Karpas-422 (cell line): ENCODE measurements around the gene ANO9. TPM values are rescaled to one million over a fixed set of nuclear protein-coding genes. Genes with fewer than 3 reads are reported as not detected.

ENCODE experiments used
- DNase-seq: peaks from one replicate; pipeline ENCODE4 v3.0.0-alpha.2; 2015
- H2AFZ ChIP-seq: fragments of 200-600 bp; sonication (generic); 2 replicates; pipeline ENCODE4 v1.6.1; 2014; ENCODE audit warnings: antibody characterized with exemption, low read length, mixed read lengths
- H3K27ac ChIP-seq: fragments of 200-600 bp; sonication (generic); 2 replicates; pipeline ENCODE4 v1.5.1; 2014; ENCODE audit warnings: mild to moderate bottlenecking, low read length, moderate library complexity
- H3K27me3 ChIP-seq: fragments of 200-600 bp; sonication (generic); 2 replicates; pipeline ENCODE4 v1.6.1; 2014; ENCODE audit warnings: low read length, mixed read lengths
- H3K36me3 ChIP-seq: fragments of 200-600 bp; sonication (generic); 2 replicates; pipeline ENCODE4 v1.6.1; 2014; ENCODE audit warnings: low read length, mixed read lengths; ENCODE audit not compliant: insufficient read depth
- H3K4me1 ChIP-seq: fragments of 200-600 bp; sonication (generic); 2 replicates; pipeline ENCODE4 v1.6.1; 2014; ENCODE audit warnings: mild to moderate bottlenecking, low read length, mixed read lengths
- H3K4me2 ChIP-seq: fragments of 200-600 bp; sonication (generic); 2 replicates; pipeline ENCODE4 v1.6.1; 2014; ENCODE audit warnings: low read length, low read depth, mild to moderate bottlenecking; ENCODE audit not compliant: poor library complexity, severe bottlenecking
- H3K4me3 ChIP-seq: fragments of 200-600 bp; sonication (generic); 2 replicates; pipeline ENCODE4 v1.5.1; 2014; ENCODE audit warnings: mild to moderate bottlenecking, antibody characterized with exemption, low read length, mixed read lengths
- H3K79me2 ChIP-seq: fragments of 200-600 bp; sonication (generic); 2 replicates; pipeline ENCODE4 v1.6.1; 2014; ENCODE audit warnings: mild to moderate bottlenecking, low read length, mixed read lengths
- H3K9ac ChIP-seq: fragments of 200-600 bp; sonication (generic); 2 replicates; pipeline ENCODE4 v1.6.0; 2014; ENCODE audit warnings: low read length
- H3K9me2 ChIP-seq: fragments of 200-600 bp; sonication (generic), shearing (Covaris generic); replicated peaks from 2 replicates; pipeline ENCODE4 v1.6.0; 2014; ENCODE audit warnings: mild to moderate bottlenecking, low read length, moderate library complexity; ENCODE audit not compliant: insufficient read depth
- H3K9me3 ChIP-seq: fragments of 300-700, 200-600 bp; sonication (generic); 2 replicates; pipeline ENCODE4 v1.6.1; 2014; ENCODE audit warnings: low read length, mixed read lengths
- H4K20me1 ChIP-seq: fragments of 200-600 bp; sonication (generic); 2 replicates; pipeline ENCODE4 v1.6.1; 2014; ENCODE audit warnings: mild to moderate bottlenecking, antibody characterized with exemption, low read length, low read depth; ENCODE audit not compliant: insufficient read depth
- total RNA-seq: library from RNA; depleted of rRNA; stranded (reverse); fragments of >200 nt; shearing (Covaris generic); gene quantifications from 2 replicates; pipeline ENCODE4 v1.2.3, GENCODE V29; 2014; ENCODE audit warnings: low replicate concordance

The ANO9 gene
- total RNA-seq, 1 experiment from 2014 or later = 1.4 TPM

DNA sequence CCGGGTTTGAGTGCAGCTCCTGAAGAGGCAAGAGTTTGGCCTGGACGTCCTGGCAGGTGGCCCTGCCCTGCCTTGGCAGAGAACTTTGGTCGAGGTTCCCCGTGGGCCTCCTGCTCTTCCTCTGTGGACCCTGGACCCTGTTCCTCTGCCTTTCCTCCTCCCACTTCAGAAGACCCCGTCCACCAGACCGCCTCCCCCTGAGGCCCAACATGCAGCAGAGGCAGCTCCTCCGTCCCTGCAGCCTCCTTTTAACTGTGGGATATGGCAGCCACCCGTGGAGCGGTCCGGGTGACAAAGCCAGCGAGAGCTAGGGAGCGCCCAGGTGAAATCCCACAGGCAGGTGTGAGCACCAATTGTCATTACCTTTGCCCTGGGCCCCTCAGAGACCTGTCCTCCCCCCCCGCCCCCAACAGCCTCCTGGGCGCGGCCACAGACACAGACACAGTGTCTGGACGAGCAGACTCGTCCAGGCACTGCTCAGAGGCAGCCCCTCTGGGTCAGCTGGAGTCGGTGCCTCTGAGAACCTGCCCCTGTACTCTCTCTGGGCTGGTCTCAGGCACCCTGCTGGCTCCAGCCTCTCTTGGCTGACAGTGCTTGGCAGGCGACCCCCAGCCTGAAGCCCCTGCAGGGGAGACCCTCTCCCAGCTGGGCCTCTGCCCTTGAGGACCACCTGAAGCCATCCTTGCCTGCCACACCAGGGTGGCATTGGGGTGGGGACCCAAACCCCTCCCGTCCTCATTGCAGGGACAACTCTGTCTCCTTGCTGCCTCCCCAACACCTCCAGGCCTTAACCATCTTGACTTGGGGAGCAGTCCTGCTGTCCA is 4.2 kb upstream of the ANO9 start:
- H3K4me3 ChIP-seq = no peak overlapping the region
- H2AFZ ChIP-seq = no peak overlapping the region
- no peak overlapping the region for H3K9ac ChIP-seq
- H3K9me3 ChIP-seq = no peaks in the 10 kb centered on the region
- DNase-seq = no peak
- peaks cover 19% of the 10 kb centered on the region for H3K4me1 ChIP-seq
- no peaks in the 10 kb centered on the region for H3K27me3 ChIP-seq
- no peaks in the 10 kb centered on the region for H3K36me3 ChIP-seq
- no peaks in the 10 kb centered on the region for H3K9me2 ChIP-seq
- no peaks in the 10 kb centered on the region for H4K20me1 ChIP-seq
- peaks cover 6% of the 10 kb centered on the region for H3K79me2 ChIP-seq
- H3K4me2 ChIP-seq = no peak overlapping the region
- no peak overlapping the region for H3K27ac ChIP-seq

DNA sequence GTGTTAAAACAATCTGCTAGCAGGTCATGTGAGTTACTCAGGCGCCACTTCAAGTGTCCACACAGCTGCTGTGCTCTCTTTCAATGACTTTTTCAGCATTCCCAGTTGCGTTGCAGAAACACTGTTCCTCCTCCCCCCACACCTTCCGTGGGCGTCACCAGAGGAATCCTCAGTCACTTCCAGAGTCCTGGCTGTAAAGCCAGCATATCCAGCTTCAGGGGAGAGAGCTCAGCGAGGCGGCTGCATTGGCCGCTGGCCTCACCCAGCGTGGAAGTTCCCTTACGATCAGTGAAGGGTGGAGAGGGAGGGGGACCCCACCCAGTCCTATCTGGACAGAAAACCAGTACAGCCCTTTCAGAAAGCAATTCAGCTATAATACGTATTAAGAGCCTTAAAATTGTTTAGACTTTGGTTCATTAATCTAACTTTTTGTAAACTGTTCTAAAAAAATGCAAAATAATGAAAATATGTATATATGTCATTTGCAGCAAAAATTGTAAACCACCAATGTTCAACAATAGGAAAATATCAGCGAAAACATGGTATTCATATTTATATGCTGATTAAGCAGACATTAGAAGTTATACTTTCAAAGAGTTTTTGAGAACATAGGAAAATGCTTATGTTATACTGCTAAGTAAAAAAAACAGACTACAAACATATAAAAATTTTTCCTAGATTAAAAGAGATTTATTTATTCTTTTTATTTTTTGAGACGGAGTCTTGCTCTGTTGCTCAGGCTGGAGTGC is 2.8 kb upstream of the ANO9 start:
- no peak overlapping the region for H3K27ac ChIP-seq
- H4K20me1 ChIP-seq = no peaks in the 10 kb centered on the region
- no peaks in the 10 kb centered on the region for H3K9me3 ChIP-seq
- H3K9ac ChIP-seq = no peak overlapping the region
- DNase-seq = no peak
- H3K4me3 ChIP-seq = no peak overlapping the region
- no peaks in the 10 kb centered on the region for H3K27me3 ChIP-seq
- no peaks in the 10 kb centered on the region for H3K9me2 ChIP-seq
- no peaks in the 10 kb centered on the region for H3K36me3 ChIP-seq
- H2AFZ ChIP-seq = no peak overlapping the region
- no peak overlapping the region for H3K4me2 ChIP-seq
- peaks cover 16% of the 10 kb centered on the region for H3K4me1 ChIP-seq
- no peaks in the 10 kb centered on the region for H3K79me2 ChIP-seq

DNA sequence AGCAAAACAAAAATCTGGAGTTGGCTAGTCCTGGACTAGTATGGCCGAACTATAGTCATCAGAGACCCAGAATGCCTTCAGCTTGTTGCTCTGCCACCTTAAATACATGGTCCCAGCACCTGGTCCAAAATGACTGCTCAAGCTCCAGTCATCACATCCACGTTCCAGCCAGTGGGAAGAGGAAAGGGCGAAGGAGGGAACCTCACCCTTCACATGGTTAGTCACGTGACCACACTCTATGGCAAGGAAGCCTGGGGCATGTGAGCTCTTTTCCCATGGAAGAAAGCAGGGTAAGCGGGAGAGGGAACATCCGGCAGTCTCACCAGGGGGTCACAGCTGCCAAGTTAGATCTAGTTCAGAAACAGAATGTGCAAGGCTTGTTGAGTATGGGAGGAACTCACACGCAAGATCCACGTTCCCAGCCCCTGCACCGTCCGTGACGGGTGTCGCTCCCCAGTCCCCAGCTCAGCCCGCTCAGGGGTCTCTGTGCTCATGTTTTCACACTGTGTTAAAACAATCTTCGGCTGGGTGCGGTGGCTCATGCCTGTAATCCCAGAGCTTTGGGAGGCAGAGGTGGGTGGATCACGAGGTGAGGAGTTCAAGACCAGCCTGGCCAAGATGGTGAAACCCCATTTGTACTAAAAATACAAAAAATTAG is 1.9 kb upstream of the ANO9 start:
- Histone ChIP-seq H3K4me3 (no peak overlapping the region), H3K4me1 (peaks cover 7% of the 10 kb centered on the region), H3K4me2 (no peak overlapping the region), H3K9ac (no peak overlapping the region), H3K79me2 (no peaks in the 10 kb centered on the region), H3K9me2 (no peaks in the 10 kb centered on the region), H4K20me1 (no peaks in the 10 kb centered on the region), H3K9me3 (no peaks in the 10 kb centered on the region), H3K27ac (no peak overlapping the region), H3K27me3 (no peaks in the 10 kb centered on the region), H2AFZ (no peak overlapping the region), H3K36me3 (no peaks in the 10 kb centered on the region)
- DNase-seq = no peak

DNA sequence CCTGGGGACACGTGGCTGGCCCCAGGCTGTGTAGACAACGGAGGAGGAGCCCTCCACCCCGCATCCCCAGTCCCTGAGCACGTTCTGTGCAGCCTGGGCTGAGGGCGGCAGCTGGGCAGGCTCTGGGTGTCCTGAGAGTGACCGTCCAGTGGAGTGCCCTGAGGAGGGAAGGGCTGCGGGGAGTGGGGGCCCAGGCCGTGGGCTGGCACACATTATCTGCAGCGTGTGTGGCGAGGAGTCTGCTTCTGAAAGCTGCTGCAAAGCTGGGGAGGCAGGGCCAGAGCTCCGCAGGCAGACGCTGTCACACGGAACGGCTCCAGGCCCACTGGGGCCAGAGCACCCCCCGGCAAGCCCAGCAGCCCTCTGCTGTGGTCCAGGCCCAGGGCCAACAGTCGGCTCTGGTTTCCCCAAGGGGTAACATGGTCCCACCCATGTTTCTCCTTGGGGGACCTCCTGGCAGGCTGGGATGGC is 835 bp upstream of the ANO9 start:
- H3K79me2 ChIP-seq = no peaks in the 10 kb centered on the region
- peaks cover under 1% of the 10 kb centered on the region for H3K4me1 ChIP-seq
- no peak for DNase-seq
- H3K9ac ChIP-seq = no peak overlapping the region
- no peak overlapping the region for H3K4me2 ChIP-seq
- H3K27ac ChIP-seq = no peak overlapping the region
- no peaks in the 10 kb centered on the region for H3K9me3 ChIP-seq
- H3K9me2 ChIP-seq = no peaks in the 10 kb centered on the region
- H3K27me3 ChIP-seq = no peaks in the 10 kb centered on the region
- H4K20me1 ChIP-seq = no peaks in the 10 kb centered on the region
- H3K4me3 ChIP-seq = no peak overlapping the region
- no peaks in the 10 kb centered on the region for H3K36me3 ChIP-seq
- no peak overlapping the region for H2AFZ ChIP-seq

GRCh38 chr11:441043-441417 is 781 bp downstream of the ANO9 start:
- no peak overlapping the region for H3K27ac ChIP-seq
- no peak overlapping the region for H3K4me3 ChIP-seq
- H3K36me3 ChIP-seq = no peaks in the 10 kb centered on the region
- H3K4me2 ChIP-seq = no peak overlapping the region
- DNase-seq = no peak
- no peak overlapping the region for H3K9ac ChIP-seq
- no peaks in the 10 kb centered on the region for H3K4me1 ChIP-seq
- no peaks in the 10 kb centered on the region for H3K27me3 ChIP-seq
- no peaks in the 10 kb centered on the region for H3K9me3 ChIP-seq
- no peaks in the 10 kb centered on the region for H4K20me1 ChIP-seq
- no peaks in the 10 kb centered on the region for H3K9me2 ChIP-seq
- H3K79me2 ChIP-seq = no peaks in the 10 kb centered on the region
- H2AFZ ChIP-seq = no peak overlapping the region

GRCh38 chr11:440065-441042 is 1.5 kb downstream of the ANO9 start:
- Histone ChIP-seq H3K27me3 (no peaks in the 10 kb centered on the region), H3K4me3 (no peak overlapping the region), H3K9me3 (no peaks in the 10 kb centered on the region), H3K79me2 (no peaks in the 10 kb centered on the region), H3K9ac (no peak overlapping the region), H2AFZ (no peak overlapping the region), H3K9me2 (no peaks in the 10 kb centered on the region), H3K4me2 (no peak overlapping the region), H4K20me1 (no peaks in the 10 kb centered on the region), H3K4me1 (no peaks in the 10 kb centered on the region), H3K36me3 (no peaks in the 10 kb centered on the region), H3K27ac (no peak overlapping the region)
- DNase-seq = peak; percentile 51

GRCh38 chr11:439315-440064 is 2.3 kb downstream of the ANO9 start:
- H3K9me3 ChIP-seq = no peaks in the 10 kb centered on the region
- no peaks in the 10 kb centered on the region for H3K4me1 ChIP-seq
- H3K27me3 ChIP-seq = no peaks in the 10 kb centered on the region
- DNase-seq = no peak
- no peak overlapping the region for H3K9ac ChIP-seq
- H3K4me2 ChIP-seq = no peak overlapping the region
- no peak overlapping the region for H2AFZ ChIP-seq
- H4K20me1 ChIP-seq = no peaks in the 10 kb centered on the region
- no peaks in the 10 kb centered on the region for H3K79me2 ChIP-seq
- H3K27ac ChIP-seq = no peak overlapping the region
- H3K36me3 ChIP-seq = no peaks in the 10 kb centered on the region
- no peaks in the 10 kb centered on the region for H3K9me2 ChIP-seq
- H3K4me3 ChIP-seq = no peak overlapping the region
